Gastrocnemius medialis (tissue), 4 donors: ENCODE results near the gene OR1D2. TPM values are rescaled to one million over a fixed set of nuclear protein-coding genes. Genes with fewer than 3 reads are reported as not detected.

ENCODE experiments used
- ATAC-seq, 2 donors: fragments of 150-250 bp; one replicate each; pipeline ENCODE4 v1.9.1; 2016
- DNase-seq, 2 donors: peaks; one replicate each; pipeline ENCODE4 v3.0.0-alpha.2; 2019
- H3K27ac ChIP-seq, 4 donors: fragments of 200-600 bp; sonication (generic); 1 replicate in 1 of 4; 2 replicates in 3 of 4; pipeline ENCODE4 v1.5.1; 2016 to 2018; ENCODE audit warnings: mild to moderate bottlenecking in 2 of 4, moderate library complexity in 1 of 4
- H3K27me3 ChIP-seq, 3 donors: fragments of 200-600 bp; sonication (generic) in 2 of 3; 1 replicate in 1 of 3; 2 replicates in 2 of 3; pipeline versions ENCODE4 v1.5.1 to v1.6.0; 2016 to 2019; ENCODE audit warnings: mild to moderate bottlenecking in 1 of 3, moderate library complexity in 1 of 3
- H3K36me3 ChIP-seq, 2 donors: fragments of 200-600 bp; sonication (generic) in 1 of 2; one replicate each; pipeline ENCODE4 v1.5.1; 2017 to 2018
- H3K4me1 ChIP-seq, 2 donors: fragments of 200-600 bp; sonication (generic) in 1 of 2; one replicate each; pipeline ENCODE4 v1.5.1; 2016 to 2017; ENCODE audit warnings: mild to moderate bottlenecking in 2 of 2
- H3K4me3 ChIP-seq, 4 donors: fragments of 200-600 bp; sonication (generic) in 3 of 4; 1 replicate in 1 of 4; 2 replicates in 3 of 4; pipeline ENCODE4 v1.5.1; 2016 to 2019; ENCODE audit warnings: mild to moderate bottlenecking in 2 of 4
- H3K9me3 ChIP-seq, 3 donors: fragments of 200-600 bp; sonication (generic) in 2 of 3; 1 replicate in 1 of 3; 2 replicates in 2 of 3; pipeline ENCODE4 v1.5.1; 2016 to 2019
- POLR2A ChIP-seq, 2 donors: fragments of 450-650 bp; IDR thresholded peaks; one replicate each; pipeline ENCODE4 v1.6.1; 2017; ENCODE audit warnings: antibody characterized with exemption in 2 of 2, mild to moderate bottlenecking in 2 of 2, moderate library complexity in 2 of 2
- in situ Hi-C, 4 donors: fragments of 200-750 bp; cut with MboI; loops; one replicate each; pipeline versions ENCODE4 v1.15.0 to v1.8.0; 2017; ENCODE audit warnings: low sequenced_read_pairs in 4 of 4
- intact Hi-C: fragments of 100-400 bp; cut with DNase I; formaldehyde crosslinking; loops from one replicate; pipeline ENCODE4 v1.15.1; 2023; ENCODE audit warnings: low total_unique reads
- total RNA-seq, 4 donors: library from RNA; depleted of rRNA; stranded (reverse); fragments of >200 nt; gene quantifications; one replicate each; pipeline versions ENCODE4 v1.1.0 to v1.2.3, GENCODE V29; 2016
- TF ChIP-seq, protein P1 (sequence below), 5 experiments: fragments of 450-650 bp in 3 of 5; fragments of 200-600 bp in 2 of 5; sonication (generic) in 2 of 5; IDR thresholded peaks in 4 of 5; conservative IDR thresholded peaks in 1 of 5; 1 replicate in 4 of 5; 2 replicates in 1 of 5; pipeline ENCODE4 v1.5.1; 2016 to 2019; ENCODE audit warnings: antibody characterized with exemption in 5 of 5, mild to moderate bottlenecking in 3 of 5, moderate library complexity in 3 of 5

Gene OR1D2
- total RNA-seq, 4 donors from 2014 or later = not detected

DNA sequence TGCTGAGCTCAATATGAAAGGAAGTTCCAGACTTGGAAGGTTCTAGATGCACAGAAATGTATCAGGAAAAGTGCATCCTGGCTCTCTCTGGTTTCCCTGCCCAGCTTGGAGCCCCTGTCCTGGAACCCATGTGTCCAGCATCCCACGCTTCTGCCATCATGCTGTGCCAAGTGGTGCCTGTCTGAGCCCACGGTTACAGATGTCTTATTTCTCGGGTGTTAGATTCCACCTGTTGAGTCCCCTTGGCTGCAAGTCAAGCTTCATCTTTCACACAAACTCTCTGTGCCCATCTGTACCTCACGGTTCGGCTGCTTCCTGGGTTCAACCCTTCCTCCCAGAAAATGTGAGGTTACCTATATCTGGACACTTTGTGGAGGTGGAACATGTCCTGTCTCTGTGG, 63.3 kb downstream of the OR1D2 start:
- no peaks in the 10 kb centered on the region for H3K9me3 ChIP-seq
- TF ChIP-seq, protein P1, sequence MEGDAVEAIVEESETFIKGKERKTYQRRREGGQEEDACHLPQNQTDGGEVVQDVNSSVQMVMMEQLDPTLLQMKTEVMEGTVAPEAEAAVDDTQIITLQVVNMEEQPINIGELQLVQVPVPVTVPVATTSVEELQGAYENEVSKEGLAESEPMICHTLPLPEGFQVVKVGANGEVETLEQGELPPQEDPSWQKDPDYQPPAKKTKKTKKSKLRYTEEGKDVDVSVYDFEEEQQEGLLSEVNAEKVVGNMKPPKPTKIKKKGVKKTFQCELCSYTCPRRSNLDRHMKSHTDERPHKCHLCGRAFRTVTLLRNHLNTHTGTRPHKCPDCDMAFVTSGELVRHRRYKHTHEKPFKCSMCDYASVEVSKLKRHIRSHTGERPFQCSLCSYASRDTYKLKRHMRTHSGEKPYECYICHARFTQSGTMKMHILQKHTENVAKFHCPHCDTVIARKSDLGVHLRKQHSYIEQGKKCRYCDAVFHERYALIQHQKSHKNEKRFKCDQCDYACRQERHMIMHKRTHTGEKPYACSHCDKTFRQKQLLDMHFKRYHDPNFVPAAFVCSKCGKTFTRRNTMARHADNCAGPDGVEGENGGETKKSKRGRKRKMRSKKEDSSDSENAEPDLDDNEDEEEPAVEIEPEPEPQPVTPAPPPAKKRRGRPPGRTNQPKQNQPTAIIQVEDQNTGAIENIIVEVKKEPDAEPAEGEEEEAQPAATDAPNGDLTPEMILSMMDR (IDR thresholded peaks at IDR 0.05 in 4 of 5, conservative IDR thresholded peaks at IDR 0.05 in 1 of 5) = no peak
- no peak for TF ChIP-seq POLR2A (IDR thresholded peaks at IDR 0.05)
- H3K36me3 ChIP-seq = no peaks in the 10 kb centered on the region
- no peaks in the 10 kb centered on the region for H3K4me1 ChIP-seq
- peaks cover 4 to 9% (median 8%) of the 10 kb centered on the region in 3 donors for H3K27me3 ChIP-seq
- intact Hi-C loops = no loop called here
- in situ Hi-C loops = no loop called here
- DNase-seq = no peak
- no peak overlapping the region for H3K27ac ChIP-seq
- ATAC-seq = no peak
- H3K4me3 ChIP-seq = no peak overlapping the region

DNA sequence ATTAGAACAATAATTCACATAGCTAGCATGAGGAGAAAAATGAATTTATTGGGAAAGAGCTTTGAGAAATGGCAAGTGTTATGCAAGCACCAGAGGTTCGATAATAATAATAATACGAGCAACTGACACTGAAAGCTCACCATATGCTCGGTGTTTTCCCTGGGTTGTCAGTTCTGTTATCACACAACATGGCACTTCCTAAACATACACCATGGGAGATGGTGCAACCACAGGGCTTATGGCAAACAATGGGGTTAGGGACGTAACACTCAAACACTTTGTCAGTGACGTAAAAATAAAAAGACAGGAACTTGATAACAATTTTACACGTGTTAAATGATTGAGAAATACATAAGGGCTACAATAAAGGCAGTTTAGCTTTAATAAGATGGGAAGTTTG, 64.5 kb downstream of the OR1D2 start:
- no peaks in the 10 kb centered on the region for H3K9me3 ChIP-seq
- H3K36me3 ChIP-seq = no peaks in the 10 kb centered on the region
- ATAC-seq = no peak
- in situ Hi-C loops (no loop called here), intact Hi-C loops (no loop called here)
- DNase-seq = no peak
- TF ChIP-seq, protein P1 (IDR thresholded peaks at IDR 0.05 in 4 of 5, conservative IDR thresholded peaks at IDR 0.05 in 1 of 5) = no peak
- TF ChIP-seq POLR2A (IDR thresholded peaks at IDR 0.05) = no peak
- no peak overlapping the region for H3K4me3 ChIP-seq
- H3K27me3 ChIP-seq = peaks cover 4 to 11% (median 9%) of the 10 kb centered on the region in 3 donors
- H3K4me1 ChIP-seq = no peaks in the 10 kb centered on the region
- no peak overlapping the region for H3K27ac ChIP-seq

DNA sequence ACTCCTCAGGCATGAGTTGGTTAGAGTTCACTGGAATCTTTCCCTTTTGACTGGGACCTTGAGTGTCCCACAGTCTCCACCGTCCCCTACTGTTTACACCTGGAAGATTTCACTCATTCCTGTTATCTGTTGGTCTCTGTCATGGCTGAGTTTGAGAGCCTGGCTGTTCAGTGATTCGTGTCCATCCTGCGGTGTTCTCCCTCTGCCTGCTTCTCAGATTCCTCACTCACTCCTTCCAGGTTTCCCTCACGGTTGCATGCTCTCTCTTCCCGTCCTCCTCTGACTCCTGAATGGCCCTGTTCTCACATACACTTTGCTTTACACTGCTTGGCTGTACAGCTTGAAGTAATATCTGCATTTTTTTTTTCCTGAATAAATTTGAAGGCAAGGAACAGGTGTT, 65.3 kb downstream of the OR1D2 start:
- Histone ChIP-seq H3K9me3 (no peaks in the 10 kb centered on the region), H3K4me3 (no peak overlapping the region), H3K4me1 (no peaks in the 10 kb centered on the region), H3K27me3 (peaks cover 4 to 11% (median 9%) of the 10 kb centered on the region in 3 donors), H3K27ac (no peak overlapping the region), H3K36me3 (no peaks in the 10 kb centered on the region)
- in situ Hi-C loops (no loop called here), intact Hi-C loops (no loop called here)
- DNase-seq (no peak), ATAC-seq (no peak)
- TF ChIP-seq, protein P1 (IDR thresholded peaks at IDR 0.05 in 4 of 5, conservative IDR thresholded peaks at IDR 0.05 in 1 of 5) = no peak
- no peak for TF ChIP-seq POLR2A (IDR thresholded peaks at IDR 0.05)

Other genes starting within 250 kb of the OR1D2 start
- gene OR1D5, start 40.8 kb downstream of the OR1D2 start, total RNA-seq = not detected
- gene OR1G1, start 23.1 kb upstream of the OR1D2 start, total RNA-seq = not detected
- not detected for gene OR1A2, start 93.1 kb upstream of the OR1D2 start, total RNA-seq
- not detected for gene OR1A1, start 103.2 kb upstream of the OR1D2 start, total RNA-seq
- not detected for gene OR3A1, start 193.9 kb upstream of the OR1D2 start, total RNA-seq